Thyroid gland (tissue), 4 donors: ENCODE data around the gene ALDH1A1.

Source experiments
- POLR2A ChIP-seq, 2 donors: fragments of 450-650 bp; IDR thresholded peaks; one replicate each; pipeline ENCODE4 v1.6.1; 2017; ENCODE audit warnings: antibody characterized with exemption in 2 of 2, mild to moderate bottlenecking in 2 of 2, moderate library complexity in 1 of 2
- TF ChIP-seq, protein P1 (sequence below), 6 experiments: fragments of 200-600 bp in 3 of 6; fragments of 450-650 bp in 3 of 6; sonication (generic) in 3 of 6; IDR thresholded peaks; one replicate each; pipeline ENCODE4 v1.5.1; 2016 to 2019; ENCODE audit warnings: antibody characterized with exemption in 6 of 6, mild to moderate bottlenecking in 2 of 6, inconsistent platforms in 1 of 6, moderate library complexity in 1 of 6

- TF ChIP-seq, protein P1, sequence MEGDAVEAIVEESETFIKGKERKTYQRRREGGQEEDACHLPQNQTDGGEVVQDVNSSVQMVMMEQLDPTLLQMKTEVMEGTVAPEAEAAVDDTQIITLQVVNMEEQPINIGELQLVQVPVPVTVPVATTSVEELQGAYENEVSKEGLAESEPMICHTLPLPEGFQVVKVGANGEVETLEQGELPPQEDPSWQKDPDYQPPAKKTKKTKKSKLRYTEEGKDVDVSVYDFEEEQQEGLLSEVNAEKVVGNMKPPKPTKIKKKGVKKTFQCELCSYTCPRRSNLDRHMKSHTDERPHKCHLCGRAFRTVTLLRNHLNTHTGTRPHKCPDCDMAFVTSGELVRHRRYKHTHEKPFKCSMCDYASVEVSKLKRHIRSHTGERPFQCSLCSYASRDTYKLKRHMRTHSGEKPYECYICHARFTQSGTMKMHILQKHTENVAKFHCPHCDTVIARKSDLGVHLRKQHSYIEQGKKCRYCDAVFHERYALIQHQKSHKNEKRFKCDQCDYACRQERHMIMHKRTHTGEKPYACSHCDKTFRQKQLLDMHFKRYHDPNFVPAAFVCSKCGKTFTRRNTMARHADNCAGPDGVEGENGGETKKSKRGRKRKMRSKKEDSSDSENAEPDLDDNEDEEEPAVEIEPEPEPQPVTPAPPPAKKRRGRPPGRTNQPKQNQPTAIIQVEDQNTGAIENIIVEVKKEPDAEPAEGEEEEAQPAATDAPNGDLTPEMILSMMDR (IDR thresholded peaks at IDR 0.05): no peak
- TF ChIP-seq POLR2A (IDR thresholded peaks at IDR 0.05): no peak
Observed at GRCh38 chr9:72986522-72987116, 33.8 kb upstream of the ALDH1A1 start.
